Measurements from ENCODE around the gene RHOT2. TPM values are rescaled to one million over a fixed set of nuclear protein-coding genes. Genes with fewer than 3 reads are reported as not detected.
A peak's percentile ranks its signal among the peaks of the same experiment; 100 is the strongest.

The RHOT2 gene
- total and polyA plus RNA-seq, 2 of the 8 experiments (the other 6 are each of a cell fraction or from before 2014, with no cell fraction given), result 149 to 194 TPM

- Histone ChIP-seq H2BK15ac (ENCODE audit: low read length) (no peak overlapping the region), H2BK20ac (ENCODE audit: low read length) (no peak overlapping the region), H2AFZ (ENCODE audit: low read length) (no peak overlapping the region), H3K18ac (ENCODE audit: extremely low read depth, low read length) (no peak overlapping the region), H3K4ac (replicated peaks; ENCODE audit: insufficient read length, low read depth, low read length) (no peak overlapping the region), H3K79me2 (ENCODE audit: control insufficient read depth in 1 of 2, insufficient read depth in 2 of 2, low read length in 2 of 2) (no peaks in the 10 kb centered on the region), H3K79me1 (ENCODE audit: low read depth, low read length) (no peaks in the 10 kb centered on the region), H3K27ac (ENCODE audit: low read depth, low read length) (no peak overlapping the region), H3K4me2 (ENCODE audit: insufficient read depth in 1 of 2, low read depth in 2 of 2, low read length in 2 of 2) (no peak overlapping the region), H4K8ac (ENCODE audit: extremely low read depth, insufficient read depth, low read length) (no peak overlapping the region), H3K23ac (ENCODE audit: insufficient read length) (no peak overlapping the region), H3K9ac (replicated peaks in 1 of 4; ENCODE audit: extremely low read depth in 1 of 4, low read depth in 3 of 4, low read length in 3 of 4) (no peak overlapping the region), H4K5ac (ENCODE audit: insufficient read length, low read depth, low read length) (no peak overlapping the region), H3K23me2 (ENCODE audit: low read depth, low read length) (peaks cover 11% of the 10 kb centered on the region; the same call in 1 of the 2 replicates), H3K14ac (ENCODE audit: insufficient read length) (no peak overlapping the region), H2AK5ac (ENCODE audit: low read depth, low read length) (no peak overlapping the region), H3K4me1 (replicated peaks in 1 of 4; ENCODE audit: control insufficient read depth in 3 of 4, insufficient read depth in 4 of 4, low read length in 3 of 4) (peaks cover 0 to 17% (median 12%) of the 10 kb centered on the region in 4 experiments; a peak in 5 of 7 replicates), H2BK12ac (ENCODE audit: low read depth, low read length) (no peak overlapping the region), H3K27me3 (replicated peaks in 1 of 4; ENCODE audit: control insufficient read depth in 3 of 4, extremely low read depth in 1 of 4, insufficient read depth in 3 of 4, low read length in 3 of 4) (peaks cover 14 to 70% (median 47%) of the 10 kb centered on the region in 4 experiments), H4K20me1 (replicated peaks in 1 of 2; ENCODE audit: control insufficient read depth in 1 of 2, insufficient read depth in 2 of 2, low read length in 2 of 2) (peaks cover 5 to 9% of the 10 kb centered on the region in 2 experiments), H3K9me3 (ENCODE audit: insufficient read depth in 2 of 2, low read depth in 1 of 2, low read length in 1 of 2) (no peaks in the 10 kb centered on the region), H4K91ac (replicated peaks; ENCODE audit: insufficient read length, low read length) (no peak overlapping the region), H3K56ac (replicated peaks; ENCODE audit: insufficient read length, low read depth, low read length) (no peak overlapping the region), H3K4me3 (ENCODE audit: extremely low read depth in 1 of 4, insufficient read depth in 2 of 4, low read depth in 3 of 4, low read length in 4 of 4) (no peak overlapping the region), H2BK120ac (replicated peaks; ENCODE audit: low read depth, low read length) (no peak overlapping the region), H3K36me3 (ENCODE audit: control insufficient read depth in 2 of 4, insufficient read depth in 4 of 4, low read length in 3 of 4) (no peaks in the 10 kb centered on the region), H2BK5ac (ENCODE audit: low read depth, low read length) (no peak overlapping the region)
- CTCF ChIA-PET (ENCODE audit: partially characterized antibody), result interaction anchor here (0.9 to 33.4 kb wide), 25 partner anchors 9 to 392 kb away, joined by 3 to 977 read pairs (median 5); partner anchors contain the start of genes ANTKMT, CCDC78, CHTF18 and CIAO3
- DNase-seq (ENCODE audit: low read depth in 1 of 2, low spot score in 2 of 2) (peak in 1 of 2 experiments; percentile 95), FAIRE-seq (no peak)
- WGBS, 2 experiments (ENCODE audit: extremely low coverage in 1 of 2, insufficient coverage in 1 of 2, insufficient read length in 1 of 2, insufficient replicate concordance in 2 of 2, low coverage in 1 of 2, low lambda C conversion rate in 2 of 2, missing lambda C conversion rate in 1 of 2), result 19% methylated on average over 25 of the region's 25 CpGs; no CpG with 5 or more reads in 1 of the 2 experiments
- POLR2A ChIA-PET (ENCODE audit: partially characterized antibody), result interaction anchor here (1.5 to 20.9 kb wide), 4 partner anchors 10 to 74 kb away, joined by 5 to 353 read pairs (median 6); partner anchors contain the start of genes ANTKMT, CCDC78 and HAGHL
- 0 out of 2 replicates have a peak, but pooled peaks have one; percentile 29 for TF ChIP-seq YY1 (IDR thresholded peaks at IDR 0.05; ENCODE audit: low read depth, low read length)
- no peak for TF ChIP-seq SP4 (IDR thresholded peaks at IDR 0.05; ENCODE audit: low read length)
- TF ChIP-seq SIN3A (conservative IDR thresholded peaks at IDR 0.05 in 1 of 2, IDR thresholded peaks at IDR 0.05 in 1 of 2; ENCODE audit: low read depth in 1 of 2, low read length in 2 of 2), result no peak; a peak in 1 of 4 replicates
- peak; percentile 78; the same call in 1 of the 2 replicates for TF ChIP-seq GABPA (IDR thresholded peaks at IDR 0.05; ENCODE audit: borderline replicate concordance, insufficient read depth, low read length)
- TF ChIP-seq MAX (IDR thresholded peaks at IDR 0.05), result peak; percentile 46; the same call in 1 of the 2 replicates
- TF ChIP-seq RAD21 (IDR thresholded peaks at IDR 0.05 in 1 of 2, conservative IDR thresholded peaks at IDR 0.05 in 1 of 2; ENCODE audit: low read depth in 2 of 2, low read length in 2 of 2), result peak; percentile 91 to 95
- 0 out of 2 replicates have a peak, but pooled peaks have one; percentile 12 for TF ChIP-seq CREB1 (IDR thresholded peaks at IDR 0.05)
- no peak for TF ChIP-seq RXRA (IDR thresholded peaks at IDR 0.05; ENCODE audit: insufficient read depth, low read depth, low read length)
- TF ChIP-seq E2F6 (IDR thresholded peaks at IDR 0.05), result peak; percentile 74; the same call in 1 of the 2 replicates
These were observed 43.8 kb downstream of the RHOT2 start for GRCh38 chr16:711548-712320.

Measured in H1 (cell line).